Keratinocyte (primary cell): Measurements from ENCODE around the gene ADAMTS15. TPM values are rescaled to one million over a fixed set of nuclear protein-coding genes. Genes with fewer than 3 reads are reported as not detected.

ENCODE experiments used
- DNase-seq: peaks from one replicate; pipeline ENCODE4 v3.0.0-alpha.2; 2011; ENCODE audit warnings: low read depth, missing footprints, low spot score
- FAIRE-seq: peaks from 2 replicates; lab custom pipeline; 2011; peaks lifted over from hg19 to GRCh38; lab: Jason Lieb, UNC
- H2AFZ ChIP-seq: 2 replicates; pipeline ENCODE4 v1.6.0; 2012; ENCODE audit warnings: low read length, control low read depth, inconsistent platforms; ENCODE audit not compliant: control insufficient read depth
- H3K27ac ChIP-seq: 2 replicates; pipeline ENCODE4 v1.5.1; 2011; ENCODE audit warnings: low read length; ENCODE audit not compliant: control insufficient read depth, insufficient read depth
- H3K27me3 ChIP-seq: 3 replicates; pipeline ENCODE4 v1.6.0; 2011; ENCODE audit warnings: low read length; ENCODE audit not compliant: control insufficient read depth, insufficient read depth; ENCODE audit errors: extremely low read depth
- H3K36me3 ChIP-seq, 2 experiments: 2 replicates in 1 of 2; 3 replicates in 1 of 2; pipeline ENCODE4 v1.5.1; 2011; ENCODE audit warnings: low read length in 2 of 2, mild to moderate bottlenecking in 1 of 2; ENCODE audit not compliant: control insufficient read depth in 2 of 2, insufficient read depth in 2 of 2; ENCODE audit errors: extremely low read depth in 1 of 2
- H3K4me1 ChIP-seq: 3 replicates; pipeline ENCODE4 v1.5.1; 2011; ENCODE audit warnings: low read length; ENCODE audit not compliant: control insufficient read depth, insufficient read depth; ENCODE audit errors: extremely low read depth
- H3K4me2 ChIP-seq: 3 replicates; pipeline ENCODE4 v1.6.0; 2011; ENCODE audit warnings: low read depth, low read length; ENCODE audit not compliant: control insufficient read depth, insufficient read depth; ENCODE audit errors: extremely low read depth
- H3K4me3 ChIP-seq, 3 experiments: fragments of 200-600 bp in 1 of 3; sonication (generic) in 1 of 3; 2 replicates in 2 of 3; 3 replicates in 1 of 3; pipeline ENCODE4 v1.5.1; 2011 to 2016; ENCODE audit warnings: low read length in 3 of 3, mild to moderate bottlenecking in 3 of 3, control low read depth in 2 of 3, inconsistent platforms in 1 of 3, low read depth in 1 of 3, mixed read lengths in 1 of 3, mixed run types in 1 of 3, moderate library complexity in 1 of 3; ENCODE audit not compliant: control insufficient read depth in 2 of 3, insufficient read depth in 2 of 3; ENCODE audit errors: extremely low read depth in 1 of 3
- H3K79me2 ChIP-seq: 2 replicates; pipeline ENCODE4 v1.6.0; 2012; ENCODE audit warnings: low read length; ENCODE audit not compliant: control insufficient read depth, insufficient read depth
- H3K9ac ChIP-seq: 3 replicates; pipeline ENCODE4 v1.6.0; 2011; ENCODE audit warnings: low read length; ENCODE audit not compliant: control insufficient read depth, insufficient read depth; ENCODE audit errors: extremely low read depth
- H3K9me1 ChIP-seq: 3 replicates; pipeline ENCODE4 v1.6.0; 2011; ENCODE audit warnings: low read length; ENCODE audit not compliant: control insufficient read depth, insufficient read depth; ENCODE audit errors: extremely low read depth
- H3K9me3 ChIP-seq: 2 replicates; pipeline ENCODE4 v1.5.1; 2012; ENCODE audit warnings: low read depth, low read length; ENCODE audit not compliant: control insufficient read depth
- H4K20me1 ChIP-seq: 3 replicates; pipeline ENCODE4 v1.6.0; 2011; ENCODE audit warnings: low read length; ENCODE audit not compliant: control insufficient read depth, insufficient read depth; ENCODE audit errors: extremely low read depth
- EZH2 ChIP-seq: IDR thresholded peaks from one replicate; pipeline ENCODE4 v1.6.1; 2012; ENCODE audit warnings: inconsistent platforms, mild to moderate bottlenecking, low read length, moderate library complexity
- dilution Hi-C: fragments of 300-500 bp; cut with MboI; formaldehyde crosslinking; loops from one replicate; pipeline ENCODE4 v1.7.0; 2020; ENCODE audit warnings: low sequenced_read_pairs; ENCODE audit not compliant: extremely low pct_ligation_motif_present
- polyA plus RNA-seq, 5 experiments: library from polyadenylated mRNA; depleted of rRNA in 3 of 5; stranded (reverse) in 3 of 5; stranded (forward) in 1 of 5; unstranded in 1 of 5; fragments of >200 nt; gene quantifications; 1 replicate in 1 of 5; 2 replicates in 3 of 5; 3 replicates in 1 of 5; pipeline versions ENCODE4 v1.2.1 to v1.2.3, GENCODE V29; 2011 to 2012; ENCODE audit warnings: missing spikeins in 2 of 5, low read depth in 1 of 5, low replicate concordance in 1 of 5
- TF ChIP-seq, protein P1 (sequence below), 3 experiments: IDR thresholded peaks in 1 of 3; conservative IDR thresholded peaks in 1 of 3; optimal IDR thresholded peaks in 1 of 3; 2 replicates in 2 of 3; 3 replicates in 1 of 3; pipeline versions ENCODE3 to v1.5.1; 2011; ENCODE audit warnings: low read length in 3 of 3, mild to moderate bottlenecking in 3 of 3, moderate library complexity in 2 of 3, control low read depth in 1 of 3, inconsistent platforms in 1 of 3; ENCODE audit not compliant: insufficient read depth in 2 of 3; ENCODE audit errors: extremely low read depth in 1 of 3

The ADAMTS15 gene
- polyA plus RNA-seq, 1 donor (not counting 4 experiments of a cell fraction or from before 2014, with no cell fraction given): 0.30 TPM

DNA sequence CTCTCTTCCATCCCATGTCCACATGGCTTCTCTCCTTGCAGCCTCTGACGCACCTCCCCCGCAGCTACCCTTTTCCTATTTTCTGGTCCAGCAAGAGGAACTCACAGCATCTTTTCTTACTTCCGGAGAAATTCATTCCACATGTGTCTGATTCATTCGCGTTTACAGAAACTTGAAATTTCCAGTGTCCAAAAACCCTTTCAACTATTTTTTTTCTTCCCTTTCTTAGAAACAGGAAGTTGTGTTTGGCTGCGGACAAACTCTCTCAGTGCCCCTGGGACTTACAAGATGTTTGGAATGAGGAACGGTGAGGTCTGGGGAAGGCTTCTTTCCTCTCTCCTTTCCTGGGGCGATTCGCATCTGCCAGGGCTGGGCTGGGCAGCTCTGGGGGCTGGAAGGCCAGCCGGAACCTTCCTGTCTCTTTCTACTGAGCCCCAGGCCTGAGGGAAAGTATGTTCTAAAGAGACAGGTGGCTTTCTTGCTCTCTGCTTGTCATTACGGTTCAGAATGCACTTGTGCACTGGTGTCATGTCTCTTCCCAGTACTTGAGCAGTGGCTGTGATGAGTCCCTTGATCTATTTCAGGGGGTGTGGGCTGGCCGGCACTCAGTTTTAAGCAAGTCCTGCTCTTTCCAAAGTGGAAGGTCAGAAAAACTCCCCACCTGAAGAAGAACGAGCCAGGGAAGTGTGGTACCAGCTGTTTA is 47.5 kb upstream of the ADAMTS15 start:
- Histone ChIP-seq H2AFZ (no peak overlapping the region), H3K27me3 (peaks cover 17% of the 10 kb centered on the region), H4K20me1 (no peaks in the 10 kb centered on the region), H3K4me2 (no peak overlapping the region), H3K9me1 (no peaks in the 10 kb centered on the region), H3K4me3 (no peak overlapping the region), H3K9ac (no peak overlapping the region), H3K27ac (no peak overlapping the region), H3K36me3 (no peaks in the 10 kb centered on the region), H3K4me1 (peaks cover 16% of the 10 kb centered on the region), H3K79me2 (no peaks in the 10 kb centered on the region), H3K9me3 (no peaks in the 10 kb centered on the region)
- DNase-seq: no peak
- TF ChIP-seq, protein P1, sequence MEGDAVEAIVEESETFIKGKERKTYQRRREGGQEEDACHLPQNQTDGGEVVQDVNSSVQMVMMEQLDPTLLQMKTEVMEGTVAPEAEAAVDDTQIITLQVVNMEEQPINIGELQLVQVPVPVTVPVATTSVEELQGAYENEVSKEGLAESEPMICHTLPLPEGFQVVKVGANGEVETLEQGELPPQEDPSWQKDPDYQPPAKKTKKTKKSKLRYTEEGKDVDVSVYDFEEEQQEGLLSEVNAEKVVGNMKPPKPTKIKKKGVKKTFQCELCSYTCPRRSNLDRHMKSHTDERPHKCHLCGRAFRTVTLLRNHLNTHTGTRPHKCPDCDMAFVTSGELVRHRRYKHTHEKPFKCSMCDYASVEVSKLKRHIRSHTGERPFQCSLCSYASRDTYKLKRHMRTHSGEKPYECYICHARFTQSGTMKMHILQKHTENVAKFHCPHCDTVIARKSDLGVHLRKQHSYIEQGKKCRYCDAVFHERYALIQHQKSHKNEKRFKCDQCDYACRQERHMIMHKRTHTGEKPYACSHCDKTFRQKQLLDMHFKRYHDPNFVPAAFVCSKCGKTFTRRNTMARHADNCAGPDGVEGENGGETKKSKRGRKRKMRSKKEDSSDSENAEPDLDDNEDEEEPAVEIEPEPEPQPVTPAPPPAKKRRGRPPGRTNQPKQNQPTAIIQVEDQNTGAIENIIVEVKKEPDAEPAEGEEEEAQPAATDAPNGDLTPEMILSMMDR (optimal IDR thresholded peaks at IDR 0.05 in 1 of 3, IDR thresholded peaks at IDR 0.05 in 1 of 3, conservative IDR thresholded peaks at IDR 0.05 in 1 of 3; ENCODE audit: extremely low read depth in 1 of 3, insufficient read depth in 2 of 3, low read length in 3 of 3): no peak
- TF ChIP-seq EZH2: no peak
- FAIRE-seq: no peak
- dilution Hi-C loops: no loop called here

DNA sequence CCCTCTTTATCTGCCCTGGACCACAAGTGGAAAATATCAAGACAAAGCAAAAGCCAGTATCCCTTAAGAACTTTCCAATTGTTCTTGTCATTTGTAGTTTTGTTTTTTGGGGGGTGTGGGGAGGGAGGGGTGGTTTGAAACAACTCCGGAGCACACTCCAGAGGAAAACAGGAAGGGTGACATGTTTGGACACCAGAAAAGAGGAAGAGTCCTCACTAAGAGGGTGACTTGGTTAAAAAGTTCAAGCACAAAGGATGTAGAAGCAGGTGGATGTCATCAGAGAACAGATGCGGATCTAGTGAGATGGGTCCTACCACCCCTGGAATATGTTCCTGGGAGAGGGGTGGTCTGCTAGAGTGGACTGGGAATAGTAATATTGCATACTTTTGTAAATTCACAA is 45.9 kb upstream of the ADAMTS15 start:
- H3K27ac ChIP-seq: no peak overlapping the region

More for the DNA sequence above, 45.9 kb upstream of the ADAMTS15 start:
- Histone ChIP-seq H3K4me1 (peaks cover 18% of the 10 kb centered on the region), H3K9me1 (no peaks in the 10 kb centered on the region), H3K27me3 (peaks cover 12% of the 10 kb centered on the region), H3K4me3 (no peak overlapping the region), H3K9me3 (no peaks in the 10 kb centered on the region), H4K20me1 (no peaks in the 10 kb centered on the region), H3K79me2 (no peaks in the 10 kb centered on the region), H3K36me3 (no peaks in the 10 kb centered on the region), H2AFZ (no peak overlapping the region), H3K4me2 (no peak overlapping the region), H3K9ac (no peak overlapping the region)
- FAIRE-seq (no peak), DNase-seq (no peak)
- dilution Hi-C loops: no loop called here
- TF ChIP-seq, protein P1 (optimal IDR thresholded peaks at IDR 0.05 in 1 of 3, IDR thresholded peaks at IDR 0.05 in 1 of 3, conservative IDR thresholded peaks at IDR 0.05 in 1 of 3; ENCODE audit: extremely low read depth in 1 of 3, insufficient read depth in 2 of 3, low read length in 3 of 3): no peak
- TF ChIP-seq EZH2: no peak
